DMS79 (cell line): ENCODE data around the gene FAM20A.

Source experiments
- DNase-seq: peaks from one replicate; lab custom pipeline; 2025; lab: John Stamatoyannopoulos, UW

Gene FAM20A

DNA sequence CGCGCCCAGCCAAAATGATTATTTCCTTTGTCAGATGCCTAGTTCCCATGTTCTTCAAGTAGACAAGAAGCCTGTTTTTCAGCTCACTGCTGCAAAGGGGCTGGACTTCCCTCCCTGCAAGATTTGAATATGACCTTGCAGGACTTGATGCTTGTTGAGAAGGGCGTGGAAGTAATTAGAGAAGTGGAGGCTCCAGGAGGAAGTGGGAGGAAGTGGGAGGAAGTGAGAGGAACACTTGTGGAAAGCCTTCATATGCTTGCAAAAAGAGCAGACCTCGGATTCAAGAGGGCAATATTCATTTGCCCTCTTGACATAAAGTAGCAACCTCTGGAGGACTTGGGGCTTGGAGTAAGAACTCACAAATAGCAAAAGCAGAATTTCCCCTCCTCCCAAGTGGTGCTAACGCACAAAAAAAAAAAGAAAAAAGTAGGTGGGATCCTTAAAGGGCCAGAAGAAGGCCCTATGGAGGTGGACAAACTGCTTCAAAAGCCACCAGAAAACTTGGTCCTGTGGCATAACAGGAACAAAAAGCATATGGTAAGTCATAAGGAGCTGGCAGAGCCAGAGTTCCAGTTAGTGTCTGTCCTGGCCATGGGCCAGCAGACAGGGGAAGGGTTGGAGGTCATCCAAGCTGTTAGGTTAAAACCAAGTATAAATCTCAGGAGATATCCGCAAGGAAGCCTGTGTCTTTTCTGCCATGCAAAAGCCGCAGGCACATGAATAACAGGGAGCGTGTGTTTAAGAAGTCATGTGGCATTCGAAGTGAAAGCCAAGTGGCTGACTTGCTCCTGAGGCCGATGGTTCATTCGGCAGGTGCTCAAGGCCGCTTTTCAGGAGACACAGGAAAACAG lies 109.6 kb downstream of the FAM20A start:
- peak; percentile 16 for DNase-seq

DNA sequence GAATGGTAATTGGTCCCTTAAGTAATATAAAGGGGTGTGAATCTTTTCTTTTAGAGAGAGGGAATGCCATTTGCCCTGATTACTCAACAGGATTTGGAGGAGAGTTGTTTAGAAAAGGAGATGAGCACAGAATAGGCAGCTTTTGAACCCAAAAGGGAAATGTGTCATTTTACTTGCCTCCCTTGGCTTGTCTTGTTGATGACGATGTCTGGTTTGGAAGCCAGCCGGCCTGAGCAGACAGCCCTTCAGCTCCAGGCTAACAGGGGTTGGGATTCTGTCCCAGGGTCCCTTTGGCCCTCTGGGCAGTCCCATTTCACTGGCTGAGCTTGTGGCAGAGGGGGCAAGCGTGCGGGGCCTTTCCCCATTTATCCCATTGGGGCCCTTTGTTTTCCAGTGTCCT lies 111.2 kb downstream of the FAM20A start:
- no peak for DNase-seq
